IPS DF 4.7 (cell line): ENCODE data around the gene PHYKPL.
A peak's percentile ranks its signal among the peaks of the same experiment; 100 is the strongest.
"Not testable (repeated sequence)": the region's sequence is repeated elsewhere in the genome, so short reads cannot be mapped to it uniquely, and the experiment has no call there.

Experiments used
- DNase-seq: peaks from one replicate; pipeline ENCODE4 v3.0.0-alpha.2; 2013; ENCODE audit warnings: low spot score; ENCODE audit errors: extremely low read depth

PHYKPL gene

GRCh38 chr5:178240341-178240741, 7.7 kb upstream of the PHYKPL start:
- no peak for DNase-seq

- DNase-seq = not testable (repeated sequence)
Measured at GRCh38 chr5:178239626-178240301, 7.2 kb upstream of the PHYKPL start.

- DNase-seq = no peak
Measured at GRCh38 chr5:178238711-178239592, 6.3 kb upstream of the PHYKPL start.

- no peak for DNase-seq
Measured at GRCh38 chr5:178238313-178238635, 5.7 kb upstream of the PHYKPL start.

GRCh38 chr5:178237431-178238312, 5.1 kb upstream of the PHYKPL start:
- DNase-seq = no peak

- DNase-seq = no peak
Measured at GRCh38 chr5:178236679-178237078, 4.1 kb upstream of the PHYKPL start.

GRCh38 chr5:178236126-178236525, 3.5 kb upstream of the PHYKPL start:
- DNase-seq = no peak

- DNase-seq = no peak
Measured at GRCh38 chr5:178235588-178235974, 3.0 kb upstream of the PHYKPL start.

- DNase-seq = peak; percentile 68
Measured at GRCh38 chr5:178234750-178235587, 2.4 kb upstream of the PHYKPL start.

- no peak for DNase-seq
Measured at GRCh38 chr5:178234121-178234749, 1.6 kb upstream of the PHYKPL start.

GRCh38 chr5:178232920-178233429, 373 bp upstream of the PHYKPL start:
- no peak for DNase-seq

- no peak for DNase-seq
Measured at GRCh38 chr5:178231539-178232123, 971 bp downstream of the PHYKPL start.

- no peak for DNase-seq
Measured at GRCh38 chr5:178230879-178231538, 1.6 kb downstream of the PHYKPL start.

GRCh38 chr5:178229861-178230260, 2.7 kb downstream of the PHYKPL start:
- DNase-seq = no peak

- DNase-seq = not testable (repeated sequence)
Measured at GRCh38 chr5:178229111-178229510, 3.5 kb downstream of the PHYKPL start.

- DNase-seq = no peak
Measured at GRCh38 chr5:178228609-178229008, 4.0 kb downstream of the PHYKPL start.

GRCh38 chr5:178227929-178228328, 4.7 kb downstream of the PHYKPL start:
- no peak for DNase-seq

- DNase-seq = no peak
Measured at GRCh38 chr5:178227138-178227659, 5.4 kb downstream of the PHYKPL start.

- no peak for DNase-seq
Measured at GRCh38 chr5:178225174-178225573, 7.4 kb downstream of the PHYKPL start.
